PC-3 (cell line): Measurements from ENCODE around the gene NEFH.

Experiments used
- EZH2 ChIP-seq: fragments of 300-600 bp; sonication (generic); IDR thresholded peaks from one replicate; pipeline ENCODE4 v1.6.1; 2017; ENCODE audit warnings: antibody characterized with exemption, mild to moderate bottlenecking, low read length; ENCODE audit not compliant: unreplicated experiment
- EZH2phosphoT487 ChIP-seq: fragments of 300-600 bp; sonication (generic); IDR thresholded peaks from 2 replicates; pipeline ENCODE4 v1.6.1; 2018; ENCODE audit warnings: mild to moderate bottlenecking, antibody characterized with exemption, low read length, borderline replicate concordance
- TF ChIP-seq, protein P1 (sequence below): fragments of 300-600 bp; sonication (generic); conservative IDR thresholded peaks from 2 replicates; pipeline ENCODE4 v1.5.1; 2017; ENCODE audit warnings: antibody characterized with exemption, low read depth, mild to moderate bottlenecking, low read length

DNA sequence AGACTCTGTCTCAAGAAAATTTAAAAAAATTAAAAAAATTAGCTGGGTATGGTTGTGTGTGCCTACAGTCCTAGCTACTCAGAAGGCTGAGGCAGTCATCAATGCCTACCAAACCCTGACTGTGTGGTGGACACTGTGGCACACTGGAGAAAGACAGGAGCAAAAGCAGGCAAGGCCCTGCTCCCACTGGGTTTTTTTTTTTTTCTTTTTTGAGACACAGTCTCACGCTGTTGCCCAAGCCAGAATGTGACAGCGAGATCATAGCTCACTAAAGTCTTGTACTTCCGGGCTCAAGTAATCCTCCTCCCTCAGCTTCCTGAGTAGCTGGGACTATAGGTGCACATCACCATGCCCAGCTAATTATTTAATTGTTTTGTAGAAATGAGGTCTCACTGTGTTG is 4.6 kb downstream of the NEFH start:
- TF ChIP-seq, protein P1, sequence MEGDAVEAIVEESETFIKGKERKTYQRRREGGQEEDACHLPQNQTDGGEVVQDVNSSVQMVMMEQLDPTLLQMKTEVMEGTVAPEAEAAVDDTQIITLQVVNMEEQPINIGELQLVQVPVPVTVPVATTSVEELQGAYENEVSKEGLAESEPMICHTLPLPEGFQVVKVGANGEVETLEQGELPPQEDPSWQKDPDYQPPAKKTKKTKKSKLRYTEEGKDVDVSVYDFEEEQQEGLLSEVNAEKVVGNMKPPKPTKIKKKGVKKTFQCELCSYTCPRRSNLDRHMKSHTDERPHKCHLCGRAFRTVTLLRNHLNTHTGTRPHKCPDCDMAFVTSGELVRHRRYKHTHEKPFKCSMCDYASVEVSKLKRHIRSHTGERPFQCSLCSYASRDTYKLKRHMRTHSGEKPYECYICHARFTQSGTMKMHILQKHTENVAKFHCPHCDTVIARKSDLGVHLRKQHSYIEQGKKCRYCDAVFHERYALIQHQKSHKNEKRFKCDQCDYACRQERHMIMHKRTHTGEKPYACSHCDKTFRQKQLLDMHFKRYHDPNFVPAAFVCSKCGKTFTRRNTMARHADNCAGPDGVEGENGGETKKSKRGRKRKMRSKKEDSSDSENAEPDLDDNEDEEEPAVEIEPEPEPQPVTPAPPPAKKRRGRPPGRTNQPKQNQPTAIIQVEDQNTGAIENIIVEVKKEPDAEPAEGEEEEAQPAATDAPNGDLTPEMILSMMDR: no peak
- no peak for TF ChIP-seq EZH2
- TF ChIP-seq EZH2phosphoT487: no peak
